OCI-M1 (cell line): ENCODE measurements around the gene CHST13.

Experiments
- DNase-seq: peaks from one replicate; lab custom pipeline; 2025; lab: John Stamatoyannopoulos, UW

Gene CHST13

DNA sequence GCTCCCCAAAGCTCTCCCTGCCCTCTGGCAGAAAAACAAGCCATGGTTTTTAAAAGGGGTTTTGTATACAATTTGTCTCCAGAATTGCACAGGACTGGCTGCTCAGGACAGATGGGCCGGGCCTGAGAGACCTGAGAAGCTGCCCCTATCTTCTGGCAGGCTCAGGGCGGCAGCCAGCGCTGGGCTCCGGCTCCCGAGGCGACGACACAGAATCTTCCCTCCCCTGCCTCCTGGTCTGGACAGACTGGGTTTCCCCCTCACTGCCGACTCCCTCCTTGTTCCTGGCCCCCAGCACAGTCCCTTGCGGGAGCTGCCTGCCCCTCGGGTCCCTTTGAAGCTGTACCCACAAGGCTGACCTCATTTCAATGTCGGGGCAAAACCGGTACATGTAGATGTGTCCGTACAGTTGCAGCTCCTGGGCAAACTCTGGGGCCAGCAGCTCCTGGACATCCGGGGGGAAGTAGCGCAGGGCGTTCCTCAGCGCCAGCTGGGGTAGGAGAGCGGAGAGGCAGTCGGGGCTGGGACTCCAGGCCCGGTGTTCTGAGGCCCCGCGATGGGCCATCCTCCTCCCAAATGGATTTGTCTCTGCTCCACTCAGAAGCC is 13.5 kb upstream of the CHST13 start:
- DNase-seq = no peak

GRCh38 chr3:126511291-126511690 is 12.7 kb upstream of the CHST13 start:
- DNase-seq = no peak

DNA sequence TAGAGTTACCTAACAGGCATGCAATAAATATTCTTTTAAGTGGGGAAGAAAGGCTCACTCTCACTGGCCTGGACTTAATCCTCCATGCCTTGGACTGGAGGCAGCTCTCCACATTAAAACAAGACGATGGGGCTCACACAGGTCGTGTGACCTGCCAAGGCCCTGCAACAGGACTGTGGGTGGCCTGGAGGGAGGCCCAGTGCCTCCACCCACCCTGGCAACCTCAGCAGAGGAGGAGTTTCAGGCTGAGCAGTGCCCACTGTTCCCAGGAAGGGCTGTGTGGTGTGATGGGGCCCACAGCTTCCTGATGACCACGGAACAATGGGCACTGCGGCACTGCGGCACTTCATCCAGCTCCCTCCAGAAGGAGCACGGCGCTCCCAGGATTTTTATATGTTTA is 11.9 kb upstream of the CHST13 start:
- DNase-seq = no peak

- DNase-seq = no peak
These were observed 10.9 kb upstream of the CHST13 start for GRCh38 chr3:126512916-126513650.

GRCh38 chr3:126514161-126514560 is 9.8 kb upstream of the CHST13 start:
- no peak for DNase-seq

GRCh38 chr3:126515066-126515706 is 8.8 kb upstream of the CHST13 start:
- no peak for DNase-seq

DNA sequence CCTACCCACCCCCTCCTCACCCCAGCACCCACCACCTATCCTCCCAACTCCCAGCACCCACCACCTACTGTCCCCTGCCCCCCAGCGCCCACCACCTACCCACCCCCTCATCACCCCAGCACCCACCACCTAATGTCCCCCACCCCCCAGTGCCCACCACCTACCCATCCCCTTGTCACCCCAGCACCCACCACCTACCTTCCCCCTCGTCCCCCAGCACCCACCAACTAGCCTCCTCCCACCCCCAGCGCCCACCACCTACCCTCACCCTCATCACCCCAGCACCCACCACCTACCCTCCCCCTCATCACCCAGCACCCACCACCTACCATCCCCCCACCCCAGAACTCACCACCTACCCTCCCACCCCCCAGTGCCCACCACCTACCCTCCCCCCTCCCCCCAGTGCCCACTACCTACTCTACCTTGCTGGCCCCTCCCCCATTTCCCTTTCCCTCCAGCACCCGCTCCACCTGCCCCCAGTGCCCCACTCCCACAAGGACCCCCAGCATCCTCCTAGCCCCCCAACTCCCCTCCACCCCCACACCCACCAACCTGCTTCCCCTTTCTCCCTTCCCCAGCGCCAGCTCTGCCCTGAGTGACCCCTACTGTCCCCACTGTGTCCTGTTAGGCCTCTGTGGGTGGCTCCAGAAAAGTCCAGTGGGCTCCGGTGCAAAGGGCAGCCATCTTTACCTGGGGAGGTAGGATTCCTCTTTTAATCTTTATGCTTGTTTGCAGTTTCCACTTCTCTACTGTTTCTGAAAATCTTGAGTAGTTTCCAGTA is 7.6 kb upstream of the CHST13 start:
- DNase-seq = no peak

GRCh38 chr3:126516936-126517290 is 7.0 kb upstream of the CHST13 start:
- no peak for DNase-seq

DNA sequence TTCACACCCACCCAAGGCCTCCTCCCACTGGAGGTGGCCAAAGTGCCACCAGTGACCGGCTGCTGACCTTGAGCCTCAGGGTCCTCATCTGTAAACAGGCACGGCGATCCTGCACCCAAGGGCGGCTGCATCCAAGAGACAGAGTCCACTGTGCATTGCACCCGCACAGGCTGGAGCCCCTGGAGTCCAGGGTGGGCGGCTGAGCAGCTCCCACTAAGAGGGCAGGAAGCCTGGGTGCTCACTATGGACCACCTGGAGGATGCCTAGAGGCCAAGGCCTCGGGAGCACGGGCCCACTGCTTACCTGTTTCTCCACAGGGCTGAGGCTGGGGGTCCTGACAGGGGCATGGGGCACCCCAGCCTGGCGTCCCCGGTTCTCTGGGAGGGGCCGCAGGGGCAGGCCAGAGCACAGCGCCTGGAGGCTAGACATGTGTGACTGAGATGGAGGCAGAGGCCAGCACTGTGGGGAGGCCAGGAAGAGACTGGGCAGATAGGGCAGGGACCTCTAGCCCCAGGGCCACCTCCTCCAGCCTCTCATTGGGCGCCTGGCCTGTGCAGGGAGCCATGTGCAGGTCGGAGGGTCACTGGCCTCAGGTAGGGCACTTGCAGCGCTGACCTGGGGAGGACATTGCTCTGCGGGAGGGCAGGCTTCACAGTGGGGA is 6.5 kb upstream of the CHST13 start, which contains the start of gene UROC1:
TSS of gene UROC1 (minus strand) at position 483 of the 661 bp plus-strand sequence. CDS start at position 429, 54 bp downstream.
- DNase-seq = no peak

DNA sequence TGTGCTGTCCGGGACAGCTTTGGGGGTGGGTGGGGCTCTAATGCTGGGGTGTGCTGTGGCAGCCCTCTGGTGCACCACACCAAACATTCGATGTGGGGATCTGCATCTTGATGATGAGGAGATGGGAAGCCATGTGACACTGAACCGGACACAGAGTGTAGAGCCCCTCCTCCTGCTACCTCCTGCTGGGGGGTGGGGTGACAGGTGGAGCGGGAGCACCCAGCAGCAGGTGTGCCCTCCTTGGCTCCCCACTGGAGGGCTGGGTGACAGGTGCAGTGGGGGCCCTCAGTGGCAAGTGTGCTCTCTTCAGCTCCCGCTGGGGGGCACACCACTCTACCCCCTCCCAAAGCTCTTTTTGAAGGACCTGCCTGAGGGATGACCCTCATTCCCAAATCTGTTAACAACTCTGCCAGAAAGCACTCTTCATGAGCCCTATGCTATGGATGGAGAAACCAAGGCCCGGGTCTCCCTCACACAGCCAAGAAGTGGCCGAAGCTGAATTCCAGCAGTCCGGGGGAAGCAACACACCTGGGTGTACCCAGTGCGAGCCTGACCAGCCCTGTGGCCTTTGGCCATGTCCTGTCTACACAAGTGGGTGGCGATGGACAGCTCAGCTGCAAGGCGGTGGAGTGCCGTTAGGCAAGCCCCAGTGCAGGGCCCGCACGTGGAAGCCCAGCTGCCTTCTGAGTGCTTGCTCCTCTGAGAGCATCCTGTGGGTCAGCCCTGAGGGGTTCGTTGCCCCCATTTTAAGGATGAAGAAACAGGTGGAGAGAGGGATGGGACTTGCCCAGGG is 5.8 kb upstream of the CHST13 start:
- no peak for DNase-seq

- no peak for DNase-seq
These were observed 5.2 kb upstream of the CHST13 start for GRCh38 chr3:126518779-126519177.

- no peak for DNase-seq
These were observed 4.2 kb upstream of the CHST13 start for GRCh38 chr3:126519506-126520455.

DNA sequence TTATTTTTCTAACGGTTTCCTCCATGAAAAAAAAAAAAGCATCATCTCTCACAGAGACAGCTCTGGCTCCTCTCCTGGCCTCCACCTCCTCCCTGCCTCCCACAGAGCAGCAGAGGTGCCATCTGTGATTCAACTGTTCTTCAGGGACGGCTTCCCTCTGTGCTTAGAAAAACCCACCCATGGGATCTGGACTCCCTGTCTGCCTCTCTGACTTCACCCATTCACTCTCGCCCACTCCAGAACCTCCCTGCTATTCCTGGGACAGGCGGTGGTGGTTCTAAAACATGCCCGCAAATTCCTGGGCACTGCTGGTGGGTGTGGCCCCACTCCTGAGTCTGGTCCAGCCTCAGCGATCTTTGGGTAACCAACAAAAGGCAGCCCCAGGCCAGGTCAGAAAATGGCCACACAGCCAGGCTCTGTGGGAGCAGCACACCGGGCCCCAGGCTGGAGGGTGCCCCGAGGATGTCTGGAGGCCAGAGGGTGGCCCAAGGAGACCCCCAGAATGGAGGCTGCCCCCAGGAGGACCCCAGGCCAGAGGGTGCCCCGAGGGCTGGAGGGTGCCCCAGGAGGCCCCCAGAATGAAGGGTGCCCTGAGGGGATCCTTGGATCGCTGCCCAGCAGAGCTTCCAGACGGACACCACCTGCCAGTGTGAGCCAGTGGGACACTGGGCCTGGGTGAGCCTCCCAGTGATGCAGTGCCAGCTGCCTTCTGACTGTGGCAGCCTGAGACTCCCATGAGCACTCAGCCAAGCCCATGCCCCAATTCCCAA is 2.6 kb upstream of the CHST13 start:
- no peak for DNase-seq

GRCh38 chr3:126522363-126522788 is 1.6 kb upstream of the CHST13 start:
- peak; percentile 60 for DNase-seq

- DNase-seq = no peak
These were observed 554 bp downstream of the CHST13 start for GRCh38 chr3:126524429-126524988.

GRCh38 chr3:126525091-126525852 is 1.3 kb downstream of the CHST13 start:
- no peak for DNase-seq

DNA sequence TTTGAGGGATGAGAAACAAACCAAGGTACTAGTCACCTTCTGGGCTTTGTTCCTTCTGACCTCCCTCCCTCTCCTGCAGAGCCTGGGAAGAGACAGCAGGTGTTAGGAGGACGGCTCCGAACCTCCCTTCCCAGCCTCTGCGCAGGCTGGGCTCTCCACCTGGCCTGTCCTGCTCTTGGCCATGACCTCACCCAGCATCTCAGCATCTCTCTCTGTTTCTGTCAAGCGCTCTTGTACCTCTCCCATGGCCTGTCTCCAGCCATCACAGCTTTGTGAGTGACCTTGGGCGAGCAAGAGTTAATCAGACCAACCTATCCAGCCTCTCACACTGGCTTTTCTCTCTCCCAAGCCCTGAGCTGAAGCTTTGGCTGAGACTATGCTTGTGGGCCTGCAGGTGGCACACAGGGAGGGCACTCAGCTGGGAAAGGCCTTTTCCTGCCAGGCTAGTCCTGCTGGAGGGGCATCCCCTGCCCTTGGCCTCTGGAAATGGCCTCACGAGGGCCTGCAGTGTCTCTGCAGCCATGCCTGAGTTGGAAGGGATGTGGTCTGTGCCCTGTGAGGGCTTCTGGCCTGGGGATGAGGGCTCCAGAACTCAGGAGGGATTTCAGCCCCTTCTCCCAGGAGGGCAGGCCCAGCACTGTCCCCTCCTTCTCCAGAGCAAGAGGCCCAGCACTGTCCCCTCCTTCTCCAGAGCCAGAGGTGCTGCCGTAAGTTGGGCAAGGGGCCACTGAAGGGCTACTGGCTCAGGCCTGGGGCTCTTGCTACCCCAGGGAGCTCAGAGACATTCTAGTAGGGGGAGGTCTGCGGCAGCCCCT is 2.1 kb downstream of the CHST13 start:
- DNase-seq = no peak
